Keratinocyte (primary cell): Measurements from ENCODE around the gene C18orf32. TPM values are rescaled to one million over a fixed set of nuclear protein-coding genes. Genes with fewer than 3 reads are reported as not detected.

Experiments
- DNase-seq: peaks from one replicate; pipeline ENCODE4 v3.0.0-alpha.2; 2011; ENCODE audit warnings: low read depth, missing footprints, low spot score
- FAIRE-seq: peaks from 2 replicates; lab custom pipeline; 2011; peaks lifted over from hg19 to GRCh38; lab: Jason Lieb, UNC
- H2AFZ ChIP-seq: 2 replicates; pipeline ENCODE4 v1.6.0; 2012; ENCODE audit warnings: low read length, control low read depth, inconsistent platforms; ENCODE audit not compliant: control insufficient read depth
- H3K27ac ChIP-seq: 2 replicates; pipeline ENCODE4 v1.5.1; 2011; ENCODE audit warnings: low read length; ENCODE audit not compliant: control insufficient read depth, insufficient read depth
- H3K27me3 ChIP-seq: 3 replicates; pipeline ENCODE4 v1.6.0; 2011; ENCODE audit warnings: low read length; ENCODE audit not compliant: control insufficient read depth, insufficient read depth; ENCODE audit errors: extremely low read depth
- H3K36me3 ChIP-seq, 2 experiments: 2 replicates in 1 of 2; 3 replicates in 1 of 2; pipeline ENCODE4 v1.5.1; 2011; ENCODE audit warnings: low read length in 2 of 2, mild to moderate bottlenecking in 1 of 2; ENCODE audit not compliant: control insufficient read depth in 2 of 2, insufficient read depth in 2 of 2; ENCODE audit errors: extremely low read depth in 1 of 2
- H3K4me1 ChIP-seq: 3 replicates; pipeline ENCODE4 v1.5.1; 2011; ENCODE audit warnings: low read length; ENCODE audit not compliant: control insufficient read depth, insufficient read depth; ENCODE audit errors: extremely low read depth
- H3K4me2 ChIP-seq: 3 replicates; pipeline ENCODE4 v1.6.0; 2011; ENCODE audit warnings: low read depth, low read length; ENCODE audit not compliant: control insufficient read depth, insufficient read depth; ENCODE audit errors: extremely low read depth
- H3K4me3 ChIP-seq, 3 experiments: fragments of 200-600 bp in 1 of 3; sonication (generic) in 1 of 3; 2 replicates in 2 of 3; 3 replicates in 1 of 3; pipeline ENCODE4 v1.5.1; 2011 to 2016; ENCODE audit warnings: low read length in 3 of 3, mild to moderate bottlenecking in 3 of 3, control low read depth in 2 of 3, inconsistent platforms in 1 of 3, low read depth in 1 of 3, mixed read lengths in 1 of 3, mixed run types in 1 of 3, moderate library complexity in 1 of 3; ENCODE audit not compliant: control insufficient read depth in 2 of 3, insufficient read depth in 2 of 3; ENCODE audit errors: extremely low read depth in 1 of 3
- H3K79me2 ChIP-seq: 2 replicates; pipeline ENCODE4 v1.6.0; 2012; ENCODE audit warnings: low read length; ENCODE audit not compliant: control insufficient read depth, insufficient read depth
- H3K9ac ChIP-seq: 3 replicates; pipeline ENCODE4 v1.6.0; 2011; ENCODE audit warnings: low read length; ENCODE audit not compliant: control insufficient read depth, insufficient read depth; ENCODE audit errors: extremely low read depth
- H3K9me1 ChIP-seq: 3 replicates; pipeline ENCODE4 v1.6.0; 2011; ENCODE audit warnings: low read length; ENCODE audit not compliant: control insufficient read depth, insufficient read depth; ENCODE audit errors: extremely low read depth
- H3K9me3 ChIP-seq: 2 replicates; pipeline ENCODE4 v1.5.1; 2012; ENCODE audit warnings: low read depth, low read length; ENCODE audit not compliant: control insufficient read depth
- H4K20me1 ChIP-seq: 3 replicates; pipeline ENCODE4 v1.6.0; 2011; ENCODE audit warnings: low read length; ENCODE audit not compliant: control insufficient read depth, insufficient read depth; ENCODE audit errors: extremely low read depth
- CTCF ChIP-seq, 3 experiments: IDR thresholded peaks in 1 of 3; conservative IDR thresholded peaks in 1 of 3; optimal IDR thresholded peaks in 1 of 3; 2 replicates in 2 of 3; 3 replicates in 1 of 3; pipeline versions ENCODE3 to v1.5.1; 2011; ENCODE audit warnings: low read length in 3 of 3, mild to moderate bottlenecking in 3 of 3, moderate library complexity in 2 of 3, control low read depth in 1 of 3, inconsistent platforms in 1 of 3; ENCODE audit not compliant: insufficient read depth in 2 of 3; ENCODE audit errors: extremely low read depth in 1 of 3
- EZH2 ChIP-seq: IDR thresholded peaks from one replicate; pipeline ENCODE4 v1.6.1; 2012; ENCODE audit warnings: inconsistent platforms, mild to moderate bottlenecking, low read length, moderate library complexity
- dilution Hi-C: fragments of 300-500 bp; cut with MboI; formaldehyde crosslinking; loops from one replicate; pipeline ENCODE4 v1.7.0; 2020; ENCODE audit warnings: low sequenced_read_pairs; ENCODE audit not compliant: extremely low pct_ligation_motif_present
- polyA plus RNA-seq, 5 experiments: library from polyadenylated mRNA; depleted of rRNA in 3 of 5; stranded (reverse) in 3 of 5; stranded (forward) in 1 of 5; unstranded in 1 of 5; fragments of >200 nt; gene quantifications; 1 replicate in 1 of 5; 2 replicates in 3 of 5; 3 replicates in 1 of 5; pipeline versions ENCODE4 v1.2.1 to v1.2.3, GENCODE V29; 2011 to 2012; ENCODE audit warnings: missing spikeins in 2 of 5, low read depth in 1 of 5, low replicate concordance in 1 of 5

C18orf32 gene
- polyA plus RNA-seq, 1 donor (not counting 4 experiments of a cell fraction or from before 2014, with no cell fraction given) = 35.7 TPM

GRCh38 chr18:49481317-49481716, 5.7 kb downstream of the C18orf32 start:
- H2AFZ ChIP-seq = no peak overlapping the region
- FAIRE-seq (no peak), DNase-seq (no peak)
- peaks cover 7% of the 10 kb centered on the region for H3K4me1 ChIP-seq
- no peaks in the 10 kb centered on the region for H3K9me3 ChIP-seq
- TF ChIP-seq CTCF (optimal IDR thresholded peaks at IDR 0.05 in 1 of 3, IDR thresholded peaks at IDR 0.05 in 1 of 3, conservative IDR thresholded peaks at IDR 0.05 in 1 of 3; ENCODE audit: extremely low read depth in 1 of 3, insufficient read depth in 2 of 3, low read length in 3 of 3) (no peak), EZH2 (no peak)
- no peaks in the 10 kb centered on the region for H3K27me3 ChIP-seq
- no peaks in the 10 kb centered on the region for H3K9me1 ChIP-seq
- H3K79me2 ChIP-seq = peaks cover 22% of the 10 kb centered on the region
- no peak overlapping the region for H3K9ac ChIP-seq
- H3K27ac ChIP-seq = no peak overlapping the region
- no peaks in the 10 kb centered on the region for H4K20me1 ChIP-seq
- no peak overlapping the region for H3K4me2 ChIP-seq
- H3K36me3 ChIP-seq = peaks cover 0 to 18% of the 10 kb centered on the region in 2 experiments
- no peak overlapping the region for H3K4me3 ChIP-seq
- dilution Hi-C loops = no loop called here

- H3K9me3 ChIP-seq = no peaks in the 10 kb centered on the region
- H3K4me1 ChIP-seq = no peaks in the 10 kb centered on the region
- no peak for DNase-seq
- H3K79me2 ChIP-seq = peaks cover 6% of the 10 kb centered on the region
- H3K27me3 ChIP-seq = no peaks in the 10 kb centered on the region
- no peak overlapping the region for H3K9ac ChIP-seq
- H3K27ac ChIP-seq = no peak overlapping the region
- no peaks in the 10 kb centered on the region for H4K20me1 ChIP-seq
- no peak overlapping the region for H2AFZ ChIP-seq
- peaks cover 0 to 18% of the 10 kb centered on the region in 2 experiments for H3K36me3 ChIP-seq
- H3K9me1 ChIP-seq = no peaks in the 10 kb centered on the region
- no peak overlapping the region for H3K4me2 ChIP-seq
- dilution Hi-C loops = no loop called here
- no peak for TF ChIP-seq EZH2
- TF ChIP-seq CTCF (optimal IDR thresholded peaks at IDR 0.05 in 1 of 3, IDR thresholded peaks at IDR 0.05 in 1 of 3, conservative IDR thresholded peaks at IDR 0.05 in 1 of 3; ENCODE audit: extremely low read depth in 1 of 3, insufficient read depth in 2 of 3, low read length in 3 of 3) = no peak
- H3K4me3 ChIP-seq = no peak overlapping the region
- FAIRE-seq = no peak
Observed at GRCh38 chr18:49479381-49480137, 7.5 kb downstream of the C18orf32 start.
